GM06990 (cell line): ENCODE data around the gene KIR2DL3.
A peak's percentile ranks its signal among the peaks of the same experiment; 100 is the strongest.
"Not testable (repeated sequence)": the region's sequence is repeated elsewhere in the genome, so short reads cannot be mapped to it uniquely, and the experiment has no call there.

Source experiments
- DNase-seq: peaks from one replicate; pipeline ENCODE4 v3.0.0-alpha.2; 2011; ENCODE audit not compliant: insufficient read length; ENCODE audit errors: extremely low read depth
- H3K27me3 ChIP-seq: replicated peaks from 2 replicates; pipeline ENCODE4 v1.6.0; 2011; ENCODE audit warnings: low read length; ENCODE audit not compliant: control insufficient read depth, insufficient read depth
- H3K36me3 ChIP-seq: 2 replicates; pipeline ENCODE4 v1.5.1; 2011; ENCODE audit warnings: low read length; ENCODE audit not compliant: control insufficient read depth, insufficient read depth
- H3K4me3 ChIP-seq: replicated peaks from 2 replicates; pipeline ENCODE4 v1.5.1; 2011; ENCODE audit warnings: low read depth, mild to moderate bottlenecking, control low read depth, low read length
- CTCF ChIP-seq: IDR thresholded peaks from 2 replicates; pipeline ENCODE4 v1.5.1; 2011; ENCODE audit warnings: low read length, control low read depth, mild to moderate bottlenecking, inconsistent platforms; ENCODE audit not compliant: insufficient read depth, poor library complexity, severe bottlenecking

The KIR2DL3 gene

GRCh38 chr19:54704928-54705327 lies 33.4 kb upstream of the KIR2DL3 start:
- TF ChIP-seq CTCF, result no peak
- Histone ChIP-seq H3K27me3 (no peaks in the 10 kb centered on the region; the same call in 1 of the 2 replicates), H3K4me3 (no peak overlapping the region), H3K36me3 (no peaks in the 10 kb centered on the region)
- DNase-seq, result no peak

- peak; percentile 42 for DNase-seq
- Histone ChIP-seq H3K27me3 (no peaks in the 10 kb centered on the region; the same call in 1 of the 2 replicates), H3K36me3 (no peaks in the 10 kb centered on the region), H3K4me3 (no peak overlapping the region)
- no peak for TF ChIP-seq CTCF
Observed at GRCh38 chr19:54707962-54708361, 30.4 kb upstream of the KIR2DL3 start.

DNA sequence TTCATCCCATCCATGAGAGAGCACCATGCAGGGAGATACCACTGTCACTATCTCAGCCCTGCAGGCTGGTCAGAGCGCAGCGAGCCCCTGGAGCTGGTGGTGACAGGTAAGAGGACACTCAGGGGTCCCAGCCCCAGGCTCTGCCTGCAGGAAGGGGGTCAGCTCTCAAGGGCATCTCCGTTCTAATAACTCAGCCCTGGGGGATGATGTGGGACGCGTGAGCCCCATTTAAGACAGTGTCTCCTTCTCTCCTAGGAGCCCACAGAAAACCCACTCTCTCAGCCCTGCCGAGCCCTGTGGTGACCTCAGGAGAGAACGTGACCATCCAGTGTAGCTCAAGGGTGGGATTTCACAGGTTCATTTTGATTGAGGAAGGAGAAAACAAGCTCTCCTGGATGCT lies 29.5 kb upstream of the KIR2DL3 start:
- no peaks in the 10 kb centered on the region for H3K36me3 ChIP-seq
- no peak for DNase-seq
- no peak overlapping the region for H3K4me3 ChIP-seq
- no peaks in the 10 kb centered on the region; the same call in 1 of the 2 replicates for H3K27me3 ChIP-seq
- TF ChIP-seq CTCF, result no peak

GRCh38 chr19:54709212-54709948 lies 28.9 kb upstream of the KIR2DL3 start:
- no peak for DNase-seq
- TF ChIP-seq CTCF, result no peak

GRCh38 chr19:54709956-54710355 lies 28.4 kb upstream of the KIR2DL3 start:
- not testable (repeated sequence) for DNase-seq, H3K4me3 ChIP-seq, H3K27me3 ChIP-seq, H3K36me3 ChIP-seq

More at GRCh38 chr19:54709212-54709948, 28.9 kb upstream of the KIR2DL3 start:
- no peaks in the 10 kb centered on the region for H3K27me3 ChIP-seq
- H3K4me3 ChIP-seq, result no peak overlapping the region
- H3K36me3 ChIP-seq, result no peaks in the 10 kb centered on the region

DNA sequence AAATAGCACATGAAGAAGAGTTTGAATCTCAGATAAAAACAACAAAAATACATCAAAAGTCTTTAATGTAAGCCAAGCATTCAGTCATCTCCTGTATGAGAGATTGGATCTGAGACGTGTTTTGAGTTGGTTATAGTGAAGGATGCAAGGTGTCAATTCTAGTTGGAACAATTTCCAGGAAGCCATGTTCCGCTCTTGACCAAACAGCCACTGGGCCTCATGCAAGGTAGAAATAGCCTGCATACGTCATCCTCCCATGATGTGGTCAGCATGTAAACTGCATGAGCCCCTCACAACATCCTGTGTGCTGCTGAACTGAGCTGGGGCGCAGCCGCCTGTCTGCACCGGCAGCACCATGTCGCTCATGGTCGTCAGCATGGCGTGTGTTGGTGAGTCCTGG lies 14.2 kb upstream of the KIR2DL3 start, which contains the start of gene KIR3DL3:
TSS of gene KIR3DL3 (plus strand) at position 301 of the 400 bp plus-strand sequence. CDS start at position 356, 55 bp downstream.
- DNase-seq, result no peak
- H3K4me3 ChIP-seq, result no peak within 1 kb of the TSS
- TF ChIP-seq CTCF, result no peak
- H3K27me3 ChIP-seq, result no peaks in the 10 kb centered on the region; the same call in 1 of the 2 replicates
- no peaks in the 10 kb centered on the region for H3K36me3 ChIP-seq
